ENCODE data around the gene CCSAP. TPM values are rescaled to one million over a fixed set of nuclear protein-coding genes. Genes with fewer than 3 reads are reported as not detected.

CCSAP gene
- total RNA-seq, 1 experiment from 2014 or later, result 8.6 TPM

DNA sequence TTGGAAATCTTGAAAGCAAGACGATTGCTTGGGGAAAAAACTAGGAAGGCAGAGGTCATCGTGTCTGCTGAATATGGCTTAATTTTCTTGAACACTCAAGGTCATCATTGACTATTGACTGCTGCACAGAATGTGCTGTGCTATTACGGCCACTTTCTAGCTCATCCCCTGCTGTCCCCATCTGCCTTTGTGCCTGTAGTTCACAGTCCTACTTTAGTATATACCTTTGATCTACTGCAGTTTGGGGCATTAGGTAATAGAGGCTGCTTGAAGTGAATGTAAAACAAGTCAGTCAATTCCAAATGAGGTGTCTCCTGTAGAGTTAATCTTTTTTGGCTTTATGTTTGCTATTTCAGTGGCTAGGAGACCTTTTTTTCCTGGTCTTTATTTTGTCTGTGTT lies 63.6 kb downstream of the CCSAP start:
- ChIA-PET CTCF (interaction anchor here (1.6 kb wide), 1 partner anchor 203 kb away, joined by 4 read pairs; no protein-coding TSS in a partner anchor), POLR2A (no interaction called here)
- Mint-ChIP-seq H3K27ac (no peak overlapping the region), H3K36me3 (no peaks in the 10 kb centered on the region), H3K9me3 (no peaks in the 10 kb centered on the region), H3K27me3 (ENCODE audit: low read depth) (no peaks in the 10 kb centered on the region), H3K4me1 (peaks cover 18% of the 10 kb centered on the region), H3K4me3 (no peak overlapping the region)
- no peak for ATAC-seq
- TF ChIP-seq, protein P1, sequence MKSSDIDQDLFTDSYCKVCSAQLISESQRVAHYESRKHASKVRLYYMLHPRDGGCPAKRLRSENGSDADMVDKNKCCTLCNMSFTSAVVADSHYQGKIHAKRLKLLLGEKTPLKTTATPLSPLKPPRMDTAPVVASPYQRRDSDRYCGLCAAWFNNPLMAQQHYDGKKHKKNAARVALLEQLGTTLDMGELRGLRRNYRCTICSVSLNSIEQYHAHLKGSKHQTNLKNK (CRISPR knock-in tag; IDR thresholded peaks at IDR 0.05), result no peak
- no peak for TF ChIP-seq ZNF396 (CRISPR knock-in tag; IDR thresholded peaks at IDR 0.05; ENCODE audit: borderline replicate concordance)
- no peak for TF ChIP-seq TP53 (CRISPR knock-in tag; IDR thresholded peaks at IDR 0.05)
- no peak for TF ChIP-seq TEAD1 (CRISPR knock-in tag; IDR thresholded peaks at IDR 0.05)
- TF ChIP-seq, protein P2, sequence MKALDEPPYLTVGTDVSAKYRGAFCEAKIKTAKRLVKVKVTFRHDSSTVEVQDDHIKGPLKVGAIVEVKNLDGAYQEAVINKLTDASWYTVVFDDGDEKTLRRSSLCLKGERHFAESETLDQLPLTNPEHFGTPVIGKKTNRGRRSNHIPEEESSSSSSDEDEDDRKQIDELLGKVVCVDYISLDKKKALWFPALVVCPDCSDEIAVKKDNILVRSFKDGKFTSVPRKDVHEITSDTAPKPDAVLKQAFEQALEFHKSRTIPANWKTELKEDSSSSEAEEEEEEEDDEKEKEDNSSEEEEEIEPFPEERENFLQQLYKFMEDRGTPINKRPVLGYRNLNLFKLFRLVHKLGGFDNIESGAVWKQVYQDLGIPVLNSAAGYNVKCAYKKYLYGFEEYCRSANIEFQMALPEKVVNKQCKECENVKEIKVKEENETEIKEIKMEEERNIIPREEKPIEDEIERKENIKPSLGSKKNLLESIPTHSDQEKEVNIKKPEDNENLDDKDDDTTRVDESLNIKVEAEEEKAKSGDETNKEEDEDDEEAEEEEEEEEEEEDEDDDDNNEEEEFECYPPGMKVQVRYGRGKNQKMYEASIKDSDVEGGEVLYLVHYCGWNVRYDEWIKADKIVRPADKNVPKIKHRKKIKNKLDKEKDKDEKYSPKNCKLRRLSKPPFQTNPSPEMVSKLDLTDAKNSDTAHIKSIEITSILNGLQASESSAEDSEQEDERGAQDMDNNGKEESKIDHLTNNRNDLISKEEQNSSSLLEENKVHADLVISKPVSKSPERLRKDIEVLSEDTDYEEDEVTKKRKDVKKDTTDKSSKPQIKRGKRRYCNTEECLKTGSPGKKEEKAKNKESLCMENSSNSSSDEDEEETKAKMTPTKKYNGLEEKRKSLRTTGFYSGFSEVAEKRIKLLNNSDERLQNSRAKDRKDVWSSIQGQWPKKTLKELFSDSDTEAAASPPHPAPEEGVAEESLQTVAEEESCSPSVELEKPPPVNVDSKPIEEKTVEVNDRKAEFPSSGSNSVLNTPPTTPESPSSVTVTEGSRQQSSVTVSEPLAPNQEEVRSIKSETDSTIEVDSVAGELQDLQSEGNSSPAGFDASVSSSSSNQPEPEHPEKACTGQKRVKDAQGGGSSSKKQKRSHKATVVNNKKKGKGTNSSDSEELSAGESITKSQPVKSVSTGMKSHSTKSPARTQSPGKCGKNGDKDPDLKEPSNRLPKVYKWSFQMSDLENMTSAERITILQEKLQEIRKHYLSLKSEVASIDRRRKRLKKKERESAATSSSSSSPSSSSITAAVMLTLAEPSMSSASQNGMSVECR (CRISPR knock-in tag; IDR thresholded peaks at IDR 0.05; ENCODE audit: borderline replicate concordance), result no peak
- TF ChIP-seq ZNF138 (CRISPR knock-in tag; conservative IDR thresholded peaks at IDR 0.05), result no peak
- TF ChIP-seq NR1H2 (CRISPR knock-in tag; IDR thresholded peaks at IDR 0.05), result no peak
- no peak for TF ChIP-seq HMGA2 (CRISPR knock-in tag; IDR thresholded peaks at IDR 0.05)
- TF ChIP-seq JUN (CRISPR knock-in tag; IDR thresholded peaks at IDR 0.05), result no peak
- no peak for TF ChIP-seq PRRX2 (CRISPR knock-in tag; IDR thresholded peaks at IDR 0.05)
- TF ChIP-seq, protein P3, sequence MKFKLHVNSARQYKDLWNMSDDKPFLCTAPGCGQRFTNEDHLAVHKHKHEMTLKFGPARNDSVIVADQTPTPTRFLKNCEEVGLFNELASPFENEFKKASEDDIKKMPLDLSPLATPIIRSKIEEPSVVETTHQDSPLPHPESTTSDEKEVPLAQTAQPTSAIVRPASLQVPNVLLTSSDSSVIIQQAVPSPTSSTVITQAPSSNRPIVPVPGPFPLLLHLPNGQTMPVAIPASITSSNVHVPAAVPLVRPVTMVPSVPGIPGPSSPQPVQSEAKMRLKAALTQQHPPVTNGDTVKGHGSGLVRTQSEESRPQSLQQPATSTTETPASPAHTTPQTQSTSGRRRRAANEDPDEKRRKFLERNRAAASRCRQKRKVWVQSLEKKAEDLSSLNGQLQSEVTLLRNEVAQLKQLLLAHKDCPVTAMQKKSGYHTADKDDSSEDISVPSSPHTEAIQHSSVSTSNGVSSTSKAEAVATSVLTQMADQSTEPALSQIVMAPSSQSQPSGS (CRISPR knock-in tag; IDR thresholded peaks at IDR 0.05; ENCODE audit: borderline replicate concordance, low read depth), result no peak
- TF ChIP-seq, protein P4, sequence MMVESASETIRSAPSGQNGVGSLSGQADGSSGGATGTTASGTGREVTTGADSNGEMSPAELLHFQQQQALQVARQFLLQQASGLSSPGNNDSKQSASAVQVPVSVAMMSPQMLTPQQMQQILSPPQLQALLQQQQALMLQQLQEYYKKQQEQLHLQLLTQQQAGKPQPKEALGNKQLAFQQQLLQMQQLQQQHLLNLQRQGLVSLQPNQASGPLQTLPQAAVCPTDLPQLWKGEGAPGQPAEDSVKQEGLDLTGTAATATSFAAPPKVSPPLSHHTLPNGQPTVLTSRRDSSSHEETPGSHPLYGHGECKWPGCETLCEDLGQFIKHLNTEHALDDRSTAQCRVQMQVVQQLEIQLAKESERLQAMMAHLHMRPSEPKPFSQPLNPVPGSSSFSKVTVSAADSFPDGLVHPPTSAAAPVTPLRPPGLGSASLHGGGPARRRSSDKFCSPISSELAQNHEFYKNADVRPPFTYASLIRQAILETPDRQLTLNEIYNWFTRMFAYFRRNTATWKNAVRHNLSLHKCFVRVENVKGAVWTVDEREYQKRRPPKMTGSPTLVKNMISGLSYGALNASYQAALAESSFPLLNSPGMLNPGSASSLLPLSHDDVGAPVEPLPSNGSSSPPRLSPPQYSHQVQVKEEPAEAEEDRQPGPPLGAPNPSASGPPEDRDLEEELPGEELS (CRISPR knock-in tag; IDR thresholded peaks at IDR 0.05), result no peak
- no peak for TF ChIP-seq EMX1 (CRISPR knock-in tag; IDR thresholded peaks at IDR 0.05)
- TF ChIP-seq ZNF219 (CRISPR knock-in tag; IDR thresholded peaks at IDR 0.05; ENCODE audit: borderline replicate concordance), result no peak
- no peak for TF ChIP-seq FOXP1 (CRISPR knock-in tag; IDR thresholded peaks at IDR 0.05; ENCODE audit: borderline replicate concordance)
- TF ChIP-seq SP1 (CRISPR knock-in tag; conservative IDR thresholded peaks at IDR 0.05), result no peak
- TF ChIP-seq, protein P5, sequence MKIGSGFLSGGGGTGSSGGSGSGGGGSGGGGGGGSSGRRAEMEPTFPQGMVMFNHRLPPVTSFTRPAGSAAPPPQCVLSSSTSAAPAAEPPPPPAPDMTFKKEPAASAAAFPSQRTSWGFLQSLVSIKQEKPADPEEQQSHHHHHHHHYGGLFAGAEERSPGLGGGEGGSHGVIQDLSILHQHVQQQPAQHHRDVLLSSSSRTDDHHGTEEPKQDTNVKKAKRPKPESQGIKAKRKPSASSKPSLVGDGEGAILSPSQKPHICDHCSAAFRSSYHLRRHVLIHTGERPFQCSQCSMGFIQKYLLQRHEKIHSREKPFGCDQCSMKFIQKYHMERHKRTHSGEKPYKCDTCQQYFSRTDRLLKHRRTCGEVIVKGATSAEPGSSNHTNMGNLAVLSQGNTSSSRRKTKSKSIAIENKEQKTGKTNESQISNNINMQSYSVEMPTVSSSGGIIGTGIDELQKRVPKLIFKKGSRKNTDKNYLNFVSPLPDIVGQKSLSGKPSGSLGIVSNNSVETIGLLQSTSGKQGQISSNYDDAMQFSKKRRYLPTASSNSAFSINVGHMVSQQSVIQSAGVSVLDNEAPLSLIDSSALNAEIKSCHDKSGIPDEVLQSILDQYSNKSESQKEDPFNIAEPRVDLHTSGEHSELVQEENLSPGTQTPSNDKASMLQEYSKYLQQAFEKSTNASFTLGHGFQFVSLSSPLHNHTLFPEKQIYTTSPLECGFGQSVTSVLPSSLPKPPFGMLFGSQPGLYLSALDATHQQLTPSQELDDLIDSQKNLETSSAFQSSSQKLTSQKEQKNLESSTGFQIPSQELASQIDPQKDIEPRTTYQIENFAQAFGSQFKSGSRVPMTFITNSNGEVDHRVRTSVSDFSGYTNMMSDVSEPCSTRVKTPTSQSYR (CRISPR knock-in tag; IDR thresholded peaks at IDR 0.05), result no peak
- TF ChIP-seq, protein P6, sequence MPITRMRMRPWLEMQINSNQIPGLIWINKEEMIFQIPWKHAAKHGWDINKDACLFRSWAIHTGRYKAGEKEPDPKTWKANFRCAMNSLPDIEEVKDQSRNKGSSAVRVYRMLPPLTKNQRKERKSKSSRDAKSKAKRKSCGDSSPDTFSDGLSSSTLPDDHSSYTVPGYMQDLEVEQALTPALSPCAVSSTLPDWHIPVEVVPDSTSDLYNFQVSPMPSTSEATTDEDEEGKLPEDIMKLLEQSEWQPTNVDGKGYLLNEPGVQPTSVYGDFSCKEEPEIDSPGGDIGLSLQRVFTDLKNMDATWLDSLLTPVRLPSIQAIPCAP (CRISPR knock-in tag; IDR thresholded peaks at IDR 0.05), result no peak
- TF ChIP-seq SMAD3 (CRISPR knock-in tag; IDR thresholded peaks at IDR 0.05; ENCODE audit: borderline replicate concordance), result no peak
- TF ChIP-seq, protein P7, sequence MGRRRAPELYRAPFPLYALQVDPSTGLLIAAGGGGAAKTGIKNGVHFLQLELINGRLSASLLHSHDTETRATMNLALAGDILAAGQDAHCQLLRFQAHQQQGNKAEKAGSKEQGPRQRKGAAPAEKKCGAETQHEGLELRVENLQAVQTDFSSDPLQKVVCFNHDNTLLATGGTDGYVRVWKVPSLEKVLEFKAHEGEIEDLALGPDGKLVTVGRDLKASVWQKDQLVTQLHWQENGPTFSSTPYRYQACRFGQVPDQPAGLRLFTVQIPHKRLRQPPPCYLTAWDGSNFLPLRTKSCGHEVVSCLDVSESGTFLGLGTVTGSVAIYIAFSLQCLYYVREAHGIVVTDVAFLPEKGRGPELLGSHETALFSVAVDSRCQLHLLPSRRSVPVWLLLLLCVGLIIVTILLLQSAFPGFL (CRISPR knock-in tag; IDR thresholded peaks at IDR 0.05; ENCODE audit: borderline replicate concordance), result no peak
- no peak for DNase-seq (ENCODE audit: low spot score)
